ENCODE data around the gene NDUFA8. TPM values are rescaled to one million over a fixed set of nuclear protein-coding genes. Genes with fewer than 3 reads are reported as not detected.

Gene NDUFA8
- total and polyA plus RNA-seq, 2 donors (not counting 1 experiment from before 2014, with no cell fraction given), result 26.6 to 90.2 TPM

DNA sequence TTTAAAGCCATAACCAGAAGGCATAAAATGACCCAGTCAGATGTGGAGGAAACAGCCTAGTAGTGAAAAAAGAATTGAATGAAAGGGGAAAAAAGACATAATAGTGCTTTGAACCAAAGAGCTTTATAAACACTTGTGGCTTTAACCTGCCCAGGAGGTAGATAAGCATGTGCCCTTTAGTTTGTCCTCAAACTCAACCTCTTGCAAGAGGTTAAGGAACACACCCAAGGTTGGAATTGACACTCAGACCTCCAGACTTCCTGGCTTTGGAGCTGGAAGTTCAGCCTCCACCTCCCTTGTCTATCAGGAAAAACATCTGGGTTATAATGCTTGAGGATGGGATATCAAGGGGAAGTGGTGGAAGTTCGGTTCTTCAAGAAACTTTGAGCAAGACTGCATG is 16.3 kb downstream of the NDUFA8 start:
- no peak overlapping the region for H3K4me3 ChIP-seq (replicated peaks in 1 of 4; ENCODE audit: control extremely low read depth in 1 of 4, insufficient read depth in 1 of 4, low read depth in 3 of 4, low read length in 4 of 4)

DNA sequence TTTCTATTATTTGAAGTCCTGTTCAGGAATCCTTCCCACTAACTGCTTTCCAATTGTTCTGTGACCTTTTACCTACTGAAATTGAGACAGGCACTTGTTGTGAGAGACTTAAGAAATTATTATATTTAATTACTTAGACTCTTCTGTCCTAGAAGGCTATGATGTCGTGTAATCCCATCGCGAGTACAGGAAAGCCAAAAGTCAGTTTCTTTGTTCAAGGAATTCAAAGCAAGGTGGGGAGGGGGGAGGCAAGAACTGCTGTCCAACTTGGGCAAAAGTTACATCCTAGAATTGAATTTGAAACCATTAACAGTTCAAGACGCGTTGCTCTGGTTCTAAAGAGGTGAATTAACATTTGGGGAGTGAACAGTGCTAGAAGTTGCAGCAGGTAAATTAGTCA is 17.9 kb downstream of the NDUFA8 start:
- no peaks in the 10 kb centered on the region for H3K79me2 ChIP-seq (ENCODE audit: control insufficient read depth, insufficient read depth, low read length)
- H4K20me1 ChIP-seq (ENCODE audit: control insufficient read depth, extremely low read depth, insufficient read depth, low read length), result peaks cover 2% of the 10 kb centered on the region
- DNase-seq (ENCODE audit: low read depth in 2 of 2), result no peak
- no peaks in the 10 kb centered on the region for H3K27me3 ChIP-seq (ENCODE audit: control insufficient read depth, insufficient read depth, low read length)
- H3K9ac ChIP-seq (ENCODE audit: insufficient read depth, low read length), result no peak overlapping the region
- no peaks in the 10 kb centered on the region for H3K4me1 ChIP-seq (ENCODE audit: control insufficient read depth, extremely low read depth, insufficient read depth, low read length)
- H3K4me2 ChIP-seq (ENCODE audit: extremely low read depth, insufficient read depth, low read length), result no peak overlapping the region
- H3K9me3 ChIP-seq (ENCODE audit: control insufficient read depth, insufficient read depth, low read depth, low read length), result no peaks in the 10 kb centered on the region
- peaks cover 2% of the 10 kb centered on the region for H3K36me3 ChIP-seq (ENCODE audit: control insufficient read depth, insufficient read depth, low read length)
- H3K27ac ChIP-seq (ENCODE audit: insufficient read depth, low read length), result no peak overlapping the region
- no peak overlapping the region for H3K4me3 ChIP-seq (replicated peaks in 1 of 4; ENCODE audit: control extremely low read depth in 1 of 4, insufficient read depth in 1 of 4, low read depth in 3 of 4, low read length in 4 of 4)
- TF ChIP-seq, protein P1, sequence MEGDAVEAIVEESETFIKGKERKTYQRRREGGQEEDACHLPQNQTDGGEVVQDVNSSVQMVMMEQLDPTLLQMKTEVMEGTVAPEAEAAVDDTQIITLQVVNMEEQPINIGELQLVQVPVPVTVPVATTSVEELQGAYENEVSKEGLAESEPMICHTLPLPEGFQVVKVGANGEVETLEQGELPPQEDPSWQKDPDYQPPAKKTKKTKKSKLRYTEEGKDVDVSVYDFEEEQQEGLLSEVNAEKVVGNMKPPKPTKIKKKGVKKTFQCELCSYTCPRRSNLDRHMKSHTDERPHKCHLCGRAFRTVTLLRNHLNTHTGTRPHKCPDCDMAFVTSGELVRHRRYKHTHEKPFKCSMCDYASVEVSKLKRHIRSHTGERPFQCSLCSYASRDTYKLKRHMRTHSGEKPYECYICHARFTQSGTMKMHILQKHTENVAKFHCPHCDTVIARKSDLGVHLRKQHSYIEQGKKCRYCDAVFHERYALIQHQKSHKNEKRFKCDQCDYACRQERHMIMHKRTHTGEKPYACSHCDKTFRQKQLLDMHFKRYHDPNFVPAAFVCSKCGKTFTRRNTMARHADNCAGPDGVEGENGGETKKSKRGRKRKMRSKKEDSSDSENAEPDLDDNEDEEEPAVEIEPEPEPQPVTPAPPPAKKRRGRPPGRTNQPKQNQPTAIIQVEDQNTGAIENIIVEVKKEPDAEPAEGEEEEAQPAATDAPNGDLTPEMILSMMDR (conservative IDR thresholded peaks at IDR 0.05 in 1 of 2, IDR thresholded peaks at IDR 0.05 in 1 of 2; ENCODE audit: low read depth in 1 of 2, low read length in 2 of 2), result no peak
- TF ChIP-seq EZH2 (IDR thresholded peaks at IDR 0.05; ENCODE audit: low read length, missing control alignments), result no peak
- H2AFZ ChIP-seq (ENCODE audit: low read length), result no peak overlapping the region

More for the DNA sequence above, 16.3 kb downstream of the NDUFA8 start:
- H3K27ac ChIP-seq (ENCODE audit: insufficient read depth, low read length), result no peak overlapping the region
- H3K79me2 ChIP-seq (ENCODE audit: control insufficient read depth, insufficient read depth, low read length), result no peaks in the 10 kb centered on the region
- no peak overlapping the region for H3K4me2 ChIP-seq (ENCODE audit: extremely low read depth, insufficient read depth, low read length)
- no peaks in the 10 kb centered on the region for H3K4me1 ChIP-seq (ENCODE audit: control insufficient read depth, extremely low read depth, insufficient read depth, low read length)
- H4K20me1 ChIP-seq (ENCODE audit: control insufficient read depth, extremely low read depth, insufficient read depth, low read length), result peaks cover 2% of the 10 kb centered on the region
- H3K9me3 ChIP-seq (ENCODE audit: control insufficient read depth, insufficient read depth, low read depth, low read length), result no peaks in the 10 kb centered on the region
- TF ChIP-seq EZH2 (IDR thresholded peaks at IDR 0.05; ENCODE audit: low read length, missing control alignments), result no peak
- TF ChIP-seq, protein P1 (conservative IDR thresholded peaks at IDR 0.05 in 1 of 2, IDR thresholded peaks at IDR 0.05 in 1 of 2; ENCODE audit: low read depth in 1 of 2, low read length in 2 of 2), result no peak
- H3K27me3 ChIP-seq (ENCODE audit: control insufficient read depth, insufficient read depth, low read length), result no peaks in the 10 kb centered on the region
- H3K36me3 ChIP-seq (ENCODE audit: control insufficient read depth, insufficient read depth, low read length), result peaks cover 2% of the 10 kb centered on the region
- no peak overlapping the region for H2AFZ ChIP-seq (ENCODE audit: low read length)
- no peak for DNase-seq (ENCODE audit: low read depth in 2 of 2)
- H3K9ac ChIP-seq (ENCODE audit: insufficient read depth, low read length), result no peak overlapping the region

DNA sequence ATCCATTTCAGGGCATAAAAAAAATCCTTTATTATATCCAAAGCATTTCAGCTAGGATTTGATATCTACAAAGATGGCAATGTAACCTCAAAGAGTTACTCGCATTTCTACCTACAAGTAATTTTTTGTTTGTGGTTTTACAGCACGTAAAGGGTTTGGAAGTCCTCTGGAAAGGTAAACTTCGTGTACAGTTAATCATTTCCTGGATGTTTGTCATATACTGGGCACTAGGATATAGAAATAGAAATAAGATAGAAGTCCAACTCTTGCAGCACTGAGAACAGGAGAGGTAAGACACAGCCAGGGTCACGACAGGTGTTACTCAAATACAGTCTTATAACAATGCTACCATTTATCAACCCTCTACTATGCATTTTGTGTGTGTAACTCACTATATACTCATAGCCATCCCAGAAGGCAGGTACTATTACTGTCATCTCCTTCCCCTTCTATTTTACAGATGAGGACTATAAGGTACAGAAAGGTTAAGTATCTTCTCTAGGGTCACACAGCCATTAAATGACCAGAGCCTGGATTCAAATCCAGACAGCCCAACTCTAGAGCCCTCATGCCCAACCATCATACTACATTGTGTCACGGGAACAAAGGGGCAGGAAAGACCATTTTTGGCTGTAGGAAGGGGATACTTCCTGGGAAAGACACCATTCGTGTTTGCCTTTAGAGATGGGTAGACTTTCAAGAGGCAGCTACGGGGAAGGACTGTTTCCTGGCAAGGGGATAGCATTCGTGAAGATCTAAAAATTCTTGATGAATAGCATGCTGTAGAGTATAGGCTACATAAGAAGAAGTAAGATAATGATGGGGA is 19.0 kb downstream of the NDUFA8 start:
- no peak for DNase-seq (ENCODE audit: low read depth in 2 of 2)
- Histone ChIP-seq H2AFZ (ENCODE audit: low read length) (no peak overlapping the region), H4K20me1 (ENCODE audit: control insufficient read depth, extremely low read depth, insufficient read depth, low read length) (peaks cover 2% of the 10 kb centered on the region), H3K9ac (ENCODE audit: insufficient read depth, low read length) (no peak overlapping the region), H3K36me3 (ENCODE audit: control insufficient read depth, insufficient read depth, low read length) (peaks cover 2% of the 10 kb centered on the region), H3K4me1 (ENCODE audit: control insufficient read depth, extremely low read depth, insufficient read depth, low read length) (no peaks in the 10 kb centered on the region), H3K27me3 (ENCODE audit: control insufficient read depth, insufficient read depth, low read length) (no peaks in the 10 kb centered on the region), H3K9me3 (ENCODE audit: control insufficient read depth, insufficient read depth, low read depth, low read length) (no peaks in the 10 kb centered on the region), H3K4me3 (replicated peaks in 1 of 4; ENCODE audit: control extremely low read depth in 1 of 4, insufficient read depth in 1 of 4, low read depth in 3 of 4, low read length in 4 of 4) (no peak overlapping the region), H3K4me2 (ENCODE audit: extremely low read depth, insufficient read depth, low read length) (no peak overlapping the region), H3K79me2 (ENCODE audit: control insufficient read depth, insufficient read depth, low read length) (no peaks in the 10 kb centered on the region), H3K27ac (ENCODE audit: insufficient read depth, low read length) (no peak overlapping the region)
- TF ChIP-seq, protein P1 (conservative IDR thresholded peaks at IDR 0.05 in 1 of 2, IDR thresholded peaks at IDR 0.05 in 1 of 2; ENCODE audit: low read depth in 1 of 2, low read length in 2 of 2), result no peak
- no peak for TF ChIP-seq EZH2 (IDR thresholded peaks at IDR 0.05; ENCODE audit: low read length, missing control alignments)

Measured in fibroblast of lung (primary cell).